H1 (cell line): ENCODE data around the gene KCNC4. TPM values are rescaled to one million over a fixed set of nuclear protein-coding genes. Genes with fewer than 3 reads are reported as not detected.
A peak's percentile ranks its signal among the peaks of the same experiment; 100 is the strongest.

ENCODE experiments used
- CTCF ChIA-PET: fragments of 300-600 bp; sonication (Branson Sonifier 250); formaldehyde crosslinking; loops from one replicate; lab custom pipeline; 2021; ENCODE audit not compliant: partially characterized antibody; lab: Charles Lee
- POLR2A ChIA-PET: fragments of 300-600 bp; sonication (Branson Sonifier 250); formaldehyde crosslinking; loops from one replicate; lab custom pipeline; 2021; ENCODE audit warnings: inconsistent platforms; ENCODE audit not compliant: partially characterized antibody; lab: Charles Lee
- DNase-seq, 2 experiments: peaks; one replicate each; pipeline versions ENCODE4 v3.0.0 to v3.0.0-alpha.2; 2010 to 2022; ENCODE audit warnings: low spot score in 2 of 2, low read depth in 1 of 2, mixed read lengths in 1 of 2
- FAIRE-seq: peaks from 2 replicates; lab custom pipeline; 2011; peaks lifted over from hg19 to GRCh38; lab: Jason Lieb, UNC
- H2AFZ ChIP-seq: 2 replicates; pipeline ENCODE4 v1.8.1; 2012; ENCODE audit warnings: low read length, inconsistent platforms
- H2AK5ac ChIP-seq: 2 replicates; pipeline ENCODE4 v1.6.1; 2013; ENCODE audit warnings: low read depth, low read length
- H2BK120ac ChIP-seq: replicated peaks from 2 replicates; pipeline ENCODE3; 2013; ENCODE audit warnings: low read depth, low read length, inconsistent platforms
- H2BK12ac ChIP-seq: 2 replicates; pipeline ENCODE4 v1.6.1; 2013; ENCODE audit warnings: low read depth, low read length
- H2BK15ac ChIP-seq: 2 replicates; pipeline ENCODE4 v1.6.1; 2013; ENCODE audit warnings: low read length
- H2BK20ac ChIP-seq: 2 replicates; pipeline ENCODE4 v1.6.1; 2013; ENCODE audit warnings: low read length
- H2BK5ac ChIP-seq: 2 replicates; pipeline ENCODE4 v1.6.1; 2013; ENCODE audit warnings: low read depth, low read length
- H3K14ac ChIP-seq: 2 replicates; pipeline ENCODE4 v1.6.1; 2013; ENCODE audit warnings: inconsistent platforms; ENCODE audit not compliant: insufficient read length
- H3K18ac ChIP-seq: 2 replicates; pipeline ENCODE4 v1.6.1; 2013; ENCODE audit warnings: low read length; ENCODE audit errors: extremely low read depth
- H3K23ac ChIP-seq: 2 replicates; pipeline ENCODE4 v1.6.1; 2013; ENCODE audit warnings: inconsistent platforms; ENCODE audit not compliant: insufficient read length
- H3K23me2 ChIP-seq: 2 replicates; pipeline ENCODE4 v1.6.1; 2013; ENCODE audit warnings: low read depth, low read length
- H3K27ac ChIP-seq: 2 replicates; pipeline ENCODE4 v1.6.1; 2011; ENCODE audit warnings: low read depth, low read length, inconsistent platforms
- H3K27me3 ChIP-seq, 4 experiments: replicated peaks in 1 of 4; 1 replicate in 1 of 4; 2 replicates in 3 of 4; pipeline versions ENCODE4 v1.6.1 to v1.8.1; 2011 to 2013; ENCODE audit warnings: low read length in 3 of 4, mild to moderate bottlenecking in 3 of 4, inconsistent platforms in 2 of 4, mixed read lengths in 2 of 4, moderate library complexity in 1 of 4; ENCODE audit not compliant: control insufficient read depth in 3 of 4, insufficient read depth in 3 of 4; ENCODE audit errors: extremely low read depth in 1 of 4
- H3K36me3 ChIP-seq, 4 experiments: 2 replicates each; pipeline versions ENCODE4 v1.6.1 to v1.8.1; 2011 to 2013; ENCODE audit warnings: mild to moderate bottlenecking in 4 of 4, low read length in 3 of 4, moderate library complexity in 2 of 4, control low read depth in 1 of 4, inconsistent platforms in 1 of 4; ENCODE audit not compliant: insufficient read depth in 4 of 4, control insufficient read depth in 2 of 4
- H3K4ac ChIP-seq: replicated peaks from 2 replicates; pipeline ENCODE3; 2013; ENCODE audit warnings: low read length, low read depth, mixed read lengths, inconsistent platforms; ENCODE audit not compliant: insufficient read length
- H3K4me1 ChIP-seq, 4 experiments: replicated peaks in 1 of 4; 1 replicate in 1 of 4; 2 replicates in 3 of 4; pipeline versions ENCODE4 v1.6.1 to v1.8.1; 2011 to 2013; ENCODE audit warnings: low read length in 3 of 4, inconsistent platforms in 2 of 4, mixed read lengths in 1 of 4; ENCODE audit not compliant: insufficient read depth in 4 of 4, control insufficient read depth in 3 of 4
- H3K4me2 ChIP-seq, 2 experiments: 2 replicates each; pipeline versions ENCODE4 v1.6.1 to v1.8.1; 2011 to 2013; ENCODE audit warnings: low read depth in 2 of 2, low read length in 2 of 2, control low read depth in 1 of 2, inconsistent platforms in 1 of 2, mild to moderate bottlenecking in 1 of 2; ENCODE audit not compliant: insufficient read depth in 1 of 2
- H3K4me3 ChIP-seq, 4 experiments: fragments of 200-600, 300-600 bp in 1 of 4; sonication (generic), shearing (Covaris generic), sonication (Bioruptor Twin) in 1 of 4; 2 replicates each; pipeline versions ENCODE4 v1.5.1 to v1.8.1; 2011 to 2016; ENCODE audit warnings: low read length in 4 of 4, low read depth in 3 of 4, control low read depth in 2 of 4, inconsistent platforms in 2 of 4, mild to moderate bottlenecking in 2 of 4, mixed read lengths in 1 of 4, moderate library complexity in 1 of 4; ENCODE audit not compliant: insufficient read depth in 2 of 4; ENCODE audit errors: extremely low read depth in 1 of 4
- H3K56ac ChIP-seq: replicated peaks from 2 replicates; pipeline ENCODE3; 2013; ENCODE audit warnings: low read depth, mild to moderate bottlenecking, mixed read lengths, low read length, inconsistent platforms; ENCODE audit not compliant: insufficient read length
- H3K79me1 ChIP-seq: 2 replicates; pipeline ENCODE4 v1.6.1; 2013; ENCODE audit warnings: low read depth, low read length, control low read depth
- H3K79me2 ChIP-seq, 2 experiments: 2 replicates each; pipeline versions ENCODE4 v1.6.1 to v1.8.1; 2012 to 2013; ENCODE audit warnings: low read length in 2 of 2, mild to moderate bottlenecking in 2 of 2, inconsistent platforms in 1 of 2; ENCODE audit not compliant: insufficient read depth in 2 of 2, control insufficient read depth in 1 of 2
- H3K9ac ChIP-seq, 4 experiments: replicated peaks in 1 of 4; 1 replicate in 1 of 4; 2 replicates in 3 of 4; pipeline versions ENCODE4 v1.6.1 to v1.8.1; 2011 to 2013; ENCODE audit warnings: low read depth in 3 of 4, low read length in 3 of 4, control low read depth in 2 of 4, mild to moderate bottlenecking in 2 of 4, moderate library complexity in 2 of 4, inconsistent platforms in 1 of 4; ENCODE audit errors: extremely low read depth in 1 of 4
- H3K9me3 ChIP-seq, 2 experiments: 2 replicates each; pipeline versions ENCODE4 v1.6.1 to v1.8.1; 2012 to 2013; ENCODE audit warnings: mild to moderate bottlenecking in 2 of 2, moderate library complexity in 2 of 2, control low read depth in 1 of 2, inconsistent platforms in 1 of 2, low read depth in 1 of 2, low read length in 1 of 2, mixed read lengths in 1 of 2; ENCODE audit not compliant: insufficient read depth in 2 of 2
- H4K20me1 ChIP-seq, 2 experiments: replicated peaks in 1 of 2; 2 replicates each; pipeline versions ENCODE3 to v1.8.1; 2011 to 2013; ENCODE audit warnings: inconsistent platforms in 2 of 2, low read length in 2 of 2, mild to moderate bottlenecking in 1 of 2; ENCODE audit not compliant: insufficient read depth in 2 of 2, control insufficient read depth in 1 of 2
- H4K5ac ChIP-seq: 2 replicates; pipeline ENCODE4 v1.6.1; 2013; ENCODE audit warnings: low read length, low read depth, mixed read lengths, inconsistent platforms; ENCODE audit not compliant: insufficient read length
- H4K8ac ChIP-seq: 2 replicates; pipeline ENCODE4 v1.8.0; 2013; ENCODE audit warnings: mild to moderate bottlenecking, moderate library complexity, low read length, inconsistent platforms; ENCODE audit not compliant: insufficient read depth; ENCODE audit errors: extremely low read depth
- H4K91ac ChIP-seq: replicated peaks from 2 replicates; pipeline ENCODE3; 2013; ENCODE audit warnings: low read length, mixed read lengths, inconsistent platforms; ENCODE audit not compliant: insufficient read length
- EZH2 ChIP-seq: fragments of 200-600 bp; sonication (generic); IDR thresholded peaks from 2 replicates; pipeline ENCODE4 v1.7.1; 2012; ENCODE audit warnings: low read depth, mild to moderate bottlenecking, moderate library complexity, low read length, inconsistent platforms; ENCODE audit not compliant: severe bottlenecking
- KDM4A ChIP-seq: IDR thresholded peaks from one replicate; pipeline ENCODE4 v1.7.1; 2012; ENCODE audit warnings: low read depth, mild to moderate bottlenecking, moderate library complexity, low read length, inconsistent platforms; ENCODE audit not compliant: severe bottlenecking
- KDM5A ChIP-seq: fragments of 200-600 bp; IDR thresholded peaks from 2 replicates; pipeline ENCODE4 v1.7.1; 2012; ENCODE audit warnings: mild to moderate bottlenecking, low read length, inconsistent platforms, mixed read lengths
- PHF8 ChIP-seq: fragments of 200-600 bp; sonication (generic); conservative IDR thresholded peaks from 2 replicates; pipeline ENCODE4 v1.7.1; 2012; ENCODE audit warnings: low read depth, mild to moderate bottlenecking, inconsistent platforms, low read length, moderate library complexity
- RAD21 ChIP-seq, 2 experiments: IDR thresholded peaks in 1 of 2; conservative IDR thresholded peaks in 1 of 2; 2 replicates each; pipeline ENCODE4 v1.6.1; 2011; ENCODE audit warnings: low read depth in 2 of 2, low read length in 2 of 2, improper control_type of control experiment in 1 of 2, inconsistent platforms in 1 of 2, mild to moderate bottlenecking in 1 of 2, moderate library complexity in 1 of 2
- RNF2 ChIP-seq: fragments of 200-900, 300-1000 bp; sonication (generic); IDR thresholded peaks from 2 replicates; pipeline ENCODE4 v1.7.1; 2016; ENCODE audit warnings: borderline replicate concordance, low read depth, mild to moderate bottlenecking, antibody characterized with exemption, low read length; ENCODE audit not compliant: poor library complexity, severe bottlenecking; ENCODE audit errors: missing control alignments
- SAP30 ChIP-seq: fragments of 300-600 bp; sonication (generic); IDR thresholded peaks from 2 replicates; pipeline ENCODE4 v1.7.1; 2012; ENCODE audit warnings: low read length, moderate library complexity, mild to moderate bottlenecking, inconsistent platforms; ENCODE audit not compliant: insufficient read depth, insufficient replicate concordance
- SUZ12 ChIP-seq: fragments of 200-600 bp; sonication (generic); IDR thresholded peaks from 2 replicates; pipeline ENCODE4 v1.6.1; 2012; ENCODE audit warnings: mild to moderate bottlenecking, inconsistent platforms, low read length, moderate library complexity, mixed read lengths
- TAF1 ChIP-seq: IDR thresholded peaks from 2 replicates; pipeline ENCODE4 v1.6.1; 2011; ENCODE audit warnings: mild to moderate bottlenecking, low read depth, low read length
- WGBS, 2 experiments: shearing (Covaris generic) in 1 of 2; methylation state at CpG; one replicate each; pipeline versions ENCODE4 v1.1.6 to v1.1.7; 2013 to 2015; ENCODE audit warnings: low lambda C conversion rate in 2 of 2, mixed read lengths in 2 of 2, inconsistent platforms in 1 of 2, low coverage in 1 of 2, missing lambda C conversion rate in 1 of 2; ENCODE audit not compliant: insufficient replicate concordance in 2 of 2, insufficient coverage in 1 of 2, insufficient read length in 1 of 2; ENCODE audit errors: extremely low coverage in 1 of 2, missing lambda C conversion rate in 1 of 2; 5-methylcytosine and 5-hydroxymethylcytosine counted together
- polyA plus RNA-seq, 7 experiments: library from polyadenylated mRNA; depleted of rRNA in 3 of 7; stranded (reverse) in 5 of 7; unstranded in 2 of 7; fragments of >200 nt in 5 of 7; fragments of 200-250 nt in 2 of 7; gene quantifications; 1 replicate in 5 of 7; 2 replicates in 1 of 7; 4 replicates in 1 of 7; pipeline versions ENCODE4 v1.2.1 to v1.2.3, GENCODE V29; 2011 to 2013; ENCODE audit warnings: missing spikeins in 2 of 7, mixed read lengths in 2 of 7
- total RNA-seq: library from RNA; stranded (reverse); fragmentation: NEBNext Ultra II Directional; extraction: Animal tissue kit (Norgen Biotek cat#: 25700); gene quantifications from 2 replicates; pipeline ENCODE4 v1.2.1, GENCODE V29; 2021

The KCNC4 gene
- total and polyA plus RNA-seq, 2 of the 8 experiments (the other 6 are each of a cell fraction or from before 2014, with no cell fraction given): 8.1 to 11.2 TPM

DNA sequence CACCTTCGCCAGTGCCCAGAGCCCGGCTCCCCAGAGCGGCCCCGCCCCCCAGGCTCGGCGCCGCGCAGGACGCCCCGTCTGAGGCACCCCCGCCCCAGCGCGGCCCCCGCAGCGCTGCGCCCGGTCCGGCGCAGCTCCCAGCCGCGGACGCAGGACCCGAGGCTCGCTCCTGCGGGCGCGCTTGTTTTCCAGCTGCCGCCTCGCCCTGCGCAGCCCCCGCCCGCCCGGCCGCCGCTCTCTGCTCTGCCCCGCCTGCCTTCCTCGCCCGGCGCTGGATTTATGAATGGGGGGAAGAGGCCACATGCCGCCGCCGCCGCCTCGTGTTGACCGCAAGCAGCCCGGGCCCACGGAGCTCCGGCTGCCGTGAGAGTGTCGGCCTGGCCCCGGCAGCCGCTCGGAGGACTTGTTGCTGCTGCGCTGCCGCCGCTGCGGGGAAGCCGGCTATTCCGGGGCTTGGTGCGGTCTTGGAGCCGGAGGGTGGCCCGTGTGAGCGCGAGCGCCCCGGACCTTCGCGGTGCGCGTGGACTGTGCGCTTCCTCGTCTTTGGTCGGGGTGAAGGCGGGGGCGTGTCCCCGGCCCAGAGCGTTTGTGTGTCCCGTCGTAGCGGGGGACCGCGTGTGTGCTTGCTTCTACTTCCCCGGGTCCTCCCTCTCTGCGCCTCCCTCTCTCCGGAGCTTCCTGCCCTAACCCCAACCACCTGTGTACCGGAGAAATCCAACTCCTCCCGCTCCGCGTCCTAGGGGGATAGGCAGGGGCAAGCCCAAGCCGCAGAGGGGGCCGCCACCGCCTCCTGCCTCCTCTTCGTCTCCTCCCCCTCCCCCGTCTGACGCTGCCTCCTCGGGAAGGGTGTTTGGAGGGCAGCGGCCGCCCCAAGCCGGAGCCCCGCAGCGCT, 736 bp downstream of the KCNC4 start:
- Histone ChIP-seq H3K4ac (peak overlapping the region; percentile 40), H3K79me2 (no peaks in the 10 kb centered on the region), H2BK5ac (no peak overlapping the region), H3K27me3 (peaks cover 5 to 22% (median 21%) of the 10 kb centered on the region in 4 experiments), H2AK5ac (no peak overlapping the region), H3K23me2 (peaks cover 20% of the 10 kb centered on the region; the same call in 1 of the 2 replicates), H3K79me1 (no peaks in the 10 kb centered on the region), H4K20me1 (peaks cover 0 to 10% of the 10 kb centered on the region in 2 experiments), H3K4me1 (peaks cover 7 to 23% (median 20%) of the 10 kb centered on the region in 4 experiments), H2BK12ac (no peak overlapping the region; the same call in 1 of the 2 replicates), H3K4me3 (peak overlapping the region; percentile 41 to 78 (median 56)), H2BK120ac (no peak overlapping the region), H4K5ac (no peak overlapping the region), H3K9ac (no peak overlapping the region; a peak in 2 of 7 replicates), H3K14ac (no peak overlapping the region), H2BK15ac (0 out of 2 replicates have a peak overlapping the region, but pooled peaks have one; percentile 72), H3K56ac (no peak overlapping the region), H2BK20ac (no peak overlapping the region), H3K23ac (no peak overlapping the region), H3K4me2 (peak overlapping the region; percentile 72 to 98), H3K36me3 (no peaks in the 10 kb centered on the region), H3K27ac (no peak overlapping the region), H4K8ac (peak overlapping the region; percentile 45; the same call in 1 of the 2 replicates), H2AFZ (no peak overlapping the region), H3K9me3 (no peaks in the 10 kb centered on the region), H4K91ac (no peak overlapping the region), H3K18ac (peak overlapping the region; percentile 60)
- ChIA-PET POLR2A (interaction anchor here (1.1 to 2.9 kb wide), 5 partner anchors 14 to 128 kb away, joined by 3 to 13 read pairs (median 4); partner anchors contain the start of gene RBM15), CTCF (interaction anchor here (0.9 to 19.1 kb wide), 14 partner anchors 8 to 286 kb away, joined by 3 to 1001 read pairs (median 5); partner anchors contain the start of genes LAMTOR5 and RBM15)
- DNase-seq (peak in 1 of 2 experiments; percentile 74), FAIRE-seq (no peak)
- 0% methylated on average over 36 of the region's 101 CpGs; no CpG with 5 or more reads in 1 of the 2 experiments for WGBS, 2 experiments
- TF ChIP-seq PHF8 (peak; percentile 8; the same call in 1 of the 2 replicates), SAP30 (no peak), EZH2 (peak; percentile 67), KDM4A (peak; percentile 28), KDM5A (no peak), TAF1 (peak; percentile 3; the same call in 1 of the 2 replicates), RAD21 (IDR thresholded peaks at IDR 0.05 in 1 of 2, conservative IDR thresholded peaks at IDR 0.05 in 1 of 2; ENCODE audit: low read depth in 2 of 2, low read length in 2 of 2) (no peak), SUZ12 (no peak), RNF2 (peak; percentile 43)
